ENCODE data around the gene ANP32A. TPM values are rescaled to one million over a fixed set of nuclear protein-coding genes. Genes with fewer than 3 reads are reported as not detected.
"Not testable (repeated sequence)": the region's sequence is repeated elsewhere in the genome, so short reads cannot be mapped to it uniquely, and the experiment has no call there.

Gene ANP32A
- 77.9 and 100 TPM in 2 replicates for total RNA-seq

GRCh38 chr15:68820295-68821189, at the start of gene ANP32A:
TSS of gene ANP32A (minus strand) at chr15:68820895. CDS start at chr15:68820751, 144 bp downstream.
- DNase-seq (ENCODE audit: extremely low read depth, low read depth, low spot score), result peak; percentile 36

GRCh38 chr15:68868296-68868695, 47.6 kb upstream of the ANP32A start:
- no peak for DNase-seq (ENCODE audit: extremely low read depth, low read depth, low spot score)

- no peak for DNase-seq (ENCODE audit: extremely low read depth, low read depth, low spot score)
Observed at GRCh38 chr15:68862415-68862814, 41.7 kb upstream of the ANP32A start.

GRCh38 chr15:68858666-68859065, 38.0 kb upstream of the ANP32A start:
- DNase-seq (ENCODE audit: extremely low read depth, low read depth, low spot score), result not testable (repeated sequence)

- DNase-seq (ENCODE audit: extremely low read depth, low read depth, low spot score), result not testable (repeated sequence)
Observed at GRCh38 chr15:68857443-68857842, 36.7 kb upstream of the ANP32A start.

- no peak for DNase-seq (ENCODE audit: extremely low read depth, low read depth, low spot score)
Observed at GRCh38 chr15:68852461-68852860, 31.8 kb upstream of the ANP32A start.

- DNase-seq (ENCODE audit: extremely low read depth, low read depth, low spot score), result no peak
Observed at GRCh38 chr15:68851971-68852370, 31.3 kb upstream of the ANP32A start.

GRCh38 chr15:68849497-68849896, 28.8 kb upstream of the ANP32A start:
- no peak for DNase-seq (ENCODE audit: extremely low read depth, low read depth, low spot score)

- no peak for DNase-seq (ENCODE audit: extremely low read depth, low read depth, low spot score)
Observed at GRCh38 chr15:68846851-68847439, 26.2 kb upstream of the ANP32A start.

- DNase-seq (ENCODE audit: extremely low read depth, low read depth, low spot score), result no peak
Observed at GRCh38 chr15:68844856-68845550, 24.3 kb upstream of the ANP32A start.

- no peak for DNase-seq (ENCODE audit: extremely low read depth, low read depth, low spot score)
Observed at GRCh38 chr15:68843425-68844311, 23.0 kb upstream of the ANP32A start.

- DNase-seq (ENCODE audit: extremely low read depth, low read depth, low spot score), result no peak
Observed at GRCh38 chr15:68842958-68843357, 22.3 kb upstream of the ANP32A start.

GRCh38 chr15:68834346-68834745, 13.7 kb upstream of the ANP32A start:
- DNase-seq (ENCODE audit: extremely low read depth, low read depth, low spot score), result no peak

GRCh38 chr15:68833700-68834331, 13.1 kb upstream of the ANP32A start:
- no peak for DNase-seq (ENCODE audit: extremely low read depth, low read depth, low spot score)

- no peak for DNase-seq (ENCODE audit: extremely low read depth, low read depth, low spot score)
Observed at GRCh38 chr15:68830141-68830785, 9.6 kb upstream of the ANP32A start.

GRCh38 chr15:68829068-68829467, 8.4 kb upstream of the ANP32A start:
- peak; percentile 33 for DNase-seq (ENCODE audit: extremely low read depth, low read depth, low spot score)

GRCh38 chr15:68823561-68823960, 2.9 kb upstream of the ANP32A start:
- DNase-seq (ENCODE audit: extremely low read depth, low read depth, low spot score), result no peak

- DNase-seq (ENCODE audit: extremely low read depth, low read depth, low spot score), result no peak
Observed at GRCh38 chr15:68822818-68823217, 2.1 kb upstream of the ANP32A start.

- DNase-seq (ENCODE audit: extremely low read depth, low read depth, low spot score), result no peak
Observed at GRCh38 chr15:68821841-68822381, 1.2 kb upstream of the ANP32A start.
